GM12872 (cell line): ENCODE data around the gene GRIA2.

Experiments
- TF ChIP-seq, protein P1 (sequence below): IDR thresholded peaks from 3 replicates; pipeline ENCODE4 v1.5.1; 2011; ENCODE audit warnings: low read depth, mild to moderate bottlenecking, low read length, moderate library complexity; ENCODE audit not compliant: insufficient read depth

GRIA2 gene

DNA sequence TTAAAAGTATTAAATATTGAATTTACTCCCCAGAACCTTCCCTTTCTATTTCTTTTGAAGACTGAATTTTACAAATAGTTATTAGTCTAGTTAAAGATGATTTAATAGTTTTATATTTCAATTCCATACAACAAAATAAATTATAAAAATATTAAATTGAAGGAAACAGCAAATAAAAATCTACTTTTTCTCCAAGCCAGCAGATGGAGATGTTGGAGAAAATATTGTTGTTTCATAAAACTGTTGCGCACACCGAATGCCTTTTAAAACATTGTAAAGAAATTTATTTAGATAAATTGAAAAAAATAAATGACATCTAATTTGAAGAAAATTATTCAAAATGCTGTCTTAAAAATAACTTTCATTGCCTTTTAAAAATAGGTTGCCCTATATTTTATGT is 5.5 kb downstream of the GRIA2 start:
- TF ChIP-seq, protein P1, sequence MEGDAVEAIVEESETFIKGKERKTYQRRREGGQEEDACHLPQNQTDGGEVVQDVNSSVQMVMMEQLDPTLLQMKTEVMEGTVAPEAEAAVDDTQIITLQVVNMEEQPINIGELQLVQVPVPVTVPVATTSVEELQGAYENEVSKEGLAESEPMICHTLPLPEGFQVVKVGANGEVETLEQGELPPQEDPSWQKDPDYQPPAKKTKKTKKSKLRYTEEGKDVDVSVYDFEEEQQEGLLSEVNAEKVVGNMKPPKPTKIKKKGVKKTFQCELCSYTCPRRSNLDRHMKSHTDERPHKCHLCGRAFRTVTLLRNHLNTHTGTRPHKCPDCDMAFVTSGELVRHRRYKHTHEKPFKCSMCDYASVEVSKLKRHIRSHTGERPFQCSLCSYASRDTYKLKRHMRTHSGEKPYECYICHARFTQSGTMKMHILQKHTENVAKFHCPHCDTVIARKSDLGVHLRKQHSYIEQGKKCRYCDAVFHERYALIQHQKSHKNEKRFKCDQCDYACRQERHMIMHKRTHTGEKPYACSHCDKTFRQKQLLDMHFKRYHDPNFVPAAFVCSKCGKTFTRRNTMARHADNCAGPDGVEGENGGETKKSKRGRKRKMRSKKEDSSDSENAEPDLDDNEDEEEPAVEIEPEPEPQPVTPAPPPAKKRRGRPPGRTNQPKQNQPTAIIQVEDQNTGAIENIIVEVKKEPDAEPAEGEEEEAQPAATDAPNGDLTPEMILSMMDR: no peak

GRCh38 chr4:157226601-157227000 is 6.1 kb downstream of the GRIA2 start:
- TF ChIP-seq, protein P1: no peak

DNA sequence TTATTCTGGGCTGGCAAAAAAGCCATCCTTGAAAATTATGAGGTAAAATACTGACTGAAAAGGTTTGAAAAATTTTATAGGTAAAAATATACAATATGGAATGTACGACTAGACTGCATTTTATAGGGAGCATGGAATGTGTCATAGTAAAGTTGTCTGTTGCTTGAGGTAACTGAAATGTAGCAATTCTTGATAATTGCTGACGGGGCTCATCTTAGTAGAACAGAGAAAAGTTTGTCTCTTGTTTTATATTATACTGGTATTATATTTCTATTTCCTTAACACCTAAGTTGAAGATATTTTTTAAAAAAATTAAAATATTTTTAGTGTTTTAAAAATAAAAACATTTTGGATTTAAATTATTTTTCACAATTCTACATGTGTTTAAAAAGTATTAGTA is 11.0 kb downstream of the GRIA2 start:
- TF ChIP-seq, protein P1: no peak

GRCh38 chr4:157242871-157243270 is 22.3 kb downstream of the GRIA2 start:
- TF ChIP-seq, protein P1: no peak

GRCh38 chr4:157244348-157244747 is 23.8 kb downstream of the GRIA2 start:
- TF ChIP-seq, protein P1: no peak

DNA sequence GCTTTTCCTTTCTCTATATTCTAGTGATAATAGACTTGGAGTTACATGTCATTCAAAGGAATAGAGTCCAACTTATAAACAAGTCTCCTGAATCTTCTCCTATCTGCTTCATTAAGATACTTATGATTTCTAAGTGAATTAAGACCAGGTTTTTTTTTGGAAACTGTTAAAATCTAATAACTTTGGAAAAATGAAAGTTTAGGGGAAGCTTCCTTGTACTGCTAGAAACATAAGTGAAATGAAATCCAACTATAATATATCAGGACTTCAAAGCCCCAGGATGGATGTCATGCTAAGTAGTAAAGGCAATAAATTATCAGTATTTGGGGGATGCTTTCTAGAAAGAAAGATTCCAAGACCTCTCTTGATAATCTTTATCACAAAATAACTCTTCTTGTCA is 24.8 kb downstream of the GRIA2 start:
- TF ChIP-seq, protein P1: no peak

GRCh38 chr4:157246964-157247363 is 26.4 kb downstream of the GRIA2 start:
- TF ChIP-seq, protein P1: no peak

GRCh38 chr4:157265281-157265680 is 44.8 kb downstream of the GRIA2 start:
- TF ChIP-seq, protein P1: no peak
